ENCODE results near the gene PPIL6.

Gene PPIL6

DNA sequence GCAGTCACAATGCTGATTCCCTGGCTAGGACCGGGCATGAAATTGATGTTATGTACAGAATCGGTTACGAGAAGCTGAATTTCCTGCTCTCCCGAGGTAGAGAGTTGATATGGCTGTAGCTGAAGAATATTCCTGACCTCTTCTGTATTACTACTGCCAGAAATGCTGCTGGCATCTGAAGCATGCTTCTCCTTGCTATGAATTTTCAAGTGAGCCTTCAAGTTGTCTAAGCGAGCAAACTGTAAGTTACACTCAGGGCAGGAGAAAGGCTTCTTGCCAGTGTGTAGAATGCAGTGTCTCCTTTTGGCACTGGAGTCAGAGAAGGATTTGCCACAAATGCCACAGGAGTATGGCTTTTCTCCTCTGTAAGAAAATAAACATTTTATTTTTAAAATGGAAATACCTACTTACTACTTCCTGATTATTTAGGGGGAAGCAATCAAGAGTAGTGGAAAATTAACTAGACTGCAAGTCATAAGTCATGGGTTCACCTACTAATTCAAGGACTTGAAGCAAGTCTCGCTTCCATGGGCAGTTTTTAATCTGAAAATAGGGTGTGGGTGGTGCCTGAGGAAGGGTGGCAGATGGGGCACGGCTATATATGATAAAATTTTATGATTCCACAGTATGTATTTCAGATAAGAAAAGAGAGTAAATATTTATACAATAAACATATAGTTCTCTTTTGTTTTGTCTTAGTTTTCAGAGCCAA is 25.9 kb upstream of the PPIL6 start:
- no peak for TF ChIP-seq MAX (IDR thresholded peaks at IDR 0.05)
- no peak for TF ChIP-seq ZBTB7A (IDR thresholded peaks at IDR 0.05; ENCODE audit: low read depth)
- no peak for TF ChIP-seq USF1 (IDR thresholded peaks at IDR 0.05)
- no peak for TF ChIP-seq RAD21 (IDR thresholded peaks at IDR 0.05; ENCODE audit: low read depth)
- no peak for TF ChIP-seq CREB1 (IDR thresholded peaks at IDR 0.05; ENCODE audit: low read depth)
- no peak for TF ChIP-seq CEBPB (IDR thresholded peaks at IDR 0.05)
- TF ChIP-seq, protein P1, sequence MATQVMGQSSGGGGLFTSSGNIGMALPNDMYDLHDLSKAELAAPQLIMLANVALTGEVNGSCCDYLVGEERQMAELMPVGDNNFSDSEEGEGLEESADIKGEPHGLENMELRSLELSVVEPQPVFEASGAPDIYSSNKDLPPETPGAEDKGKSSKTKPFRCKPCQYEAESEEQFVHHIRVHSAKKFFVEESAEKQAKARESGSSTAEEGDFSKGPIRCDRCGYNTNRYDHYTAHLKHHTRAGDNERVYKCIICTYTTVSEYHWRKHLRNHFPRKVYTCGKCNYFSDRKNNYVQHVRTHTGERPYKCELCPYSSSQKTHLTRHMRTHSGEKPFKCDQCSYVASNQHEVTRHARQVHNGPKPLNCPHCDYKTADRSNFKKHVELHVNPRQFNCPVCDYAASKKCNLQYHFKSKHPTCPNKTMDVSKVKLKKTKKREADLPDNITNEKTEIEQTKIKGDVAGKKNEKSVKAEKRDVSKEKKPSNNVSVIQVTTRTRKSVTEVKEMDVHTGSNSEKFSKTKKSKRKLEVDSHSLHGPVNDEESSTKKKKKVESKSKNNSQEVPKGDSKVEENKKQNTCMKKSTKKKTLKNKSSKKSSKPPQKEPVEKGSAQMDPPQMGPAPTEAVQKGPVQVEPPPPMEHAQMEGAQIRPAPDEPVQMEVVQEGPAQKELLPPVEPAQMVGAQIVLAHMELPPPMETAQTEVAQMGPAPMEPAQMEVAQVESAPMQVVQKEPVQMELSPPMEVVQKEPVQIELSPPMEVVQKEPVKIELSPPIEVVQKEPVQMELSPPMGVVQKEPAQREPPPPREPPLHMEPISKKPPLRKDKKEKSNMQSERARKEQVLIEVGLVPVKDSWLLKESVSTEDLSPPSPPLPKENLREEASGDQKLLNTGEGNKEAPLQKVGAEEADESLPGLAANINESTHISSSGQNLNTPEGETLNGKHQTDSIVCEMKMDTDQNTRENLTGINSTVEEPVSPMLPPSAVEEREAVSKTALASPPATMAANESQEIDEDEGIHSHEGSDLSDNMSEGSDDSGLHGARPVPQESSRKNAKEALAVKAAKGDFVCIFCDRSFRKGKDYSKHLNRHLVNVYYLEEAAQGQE (IDR thresholded peaks at IDR 0.05; ENCODE audit: low read depth) = no peak

DNA sequence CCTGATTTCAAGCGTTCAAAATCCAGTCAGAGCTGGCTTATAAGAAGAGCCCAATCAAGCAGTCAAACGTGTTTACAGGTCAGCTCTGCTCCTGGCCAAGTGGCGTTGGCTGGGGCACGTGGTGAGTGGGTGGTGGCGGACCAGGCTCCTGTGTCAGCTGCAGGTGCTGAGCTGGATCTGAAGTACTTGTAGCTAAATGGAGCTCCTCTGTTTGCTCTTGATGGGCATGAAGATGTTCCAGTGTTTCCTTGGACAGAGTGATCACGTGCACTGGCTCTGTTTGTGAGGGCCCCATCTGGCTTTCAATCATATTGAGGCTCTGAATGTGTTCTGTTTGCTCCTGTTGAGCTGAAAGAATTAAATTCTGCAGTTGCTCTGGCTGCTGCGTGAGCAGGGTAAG is 25.3 kb upstream of the PPIL6 start:
- TF ChIP-seq EGR1 (IDR thresholded peaks at IDR 0.05) (no peak), TEAD4 (IDR thresholded peaks at IDR 0.05) (no peak), EP300 (IDR thresholded peaks at IDR 0.05; ENCODE audit: borderline replicate concordance) (no peak), TCF12 (IDR thresholded peaks at IDR 0.05; ENCODE audit: low read depth) (no peak), TAF1 (IDR thresholded peaks at IDR 0.05; ENCODE audit: low read depth) (no peak), YY1 (IDR thresholded peaks at IDR 0.05; ENCODE audit: low read depth) (no peak), NFIC (IDR thresholded peaks at IDR 0.05) (no peak), USF1 (IDR thresholded peaks at IDR 0.05) (no peak), RAD21 (IDR thresholded peaks at IDR 0.05; ENCODE audit: low read depth) (no peak), FOXM1 (IDR thresholded peaks at IDR 0.05; ENCODE audit: borderline replicate concordance, low read depth) (no peak), ZBTB7A (IDR thresholded peaks at IDR 0.05; ENCODE audit: low read depth) (no peak), CEBPB (IDR thresholded peaks at IDR 0.05) (no peak), CREB1 (IDR thresholded peaks at IDR 0.05; ENCODE audit: low read depth) (no peak)
- TF ChIP-seq, protein P1 (IDR thresholded peaks at IDR 0.05; ENCODE audit: low read depth) = no peak

DNA sequence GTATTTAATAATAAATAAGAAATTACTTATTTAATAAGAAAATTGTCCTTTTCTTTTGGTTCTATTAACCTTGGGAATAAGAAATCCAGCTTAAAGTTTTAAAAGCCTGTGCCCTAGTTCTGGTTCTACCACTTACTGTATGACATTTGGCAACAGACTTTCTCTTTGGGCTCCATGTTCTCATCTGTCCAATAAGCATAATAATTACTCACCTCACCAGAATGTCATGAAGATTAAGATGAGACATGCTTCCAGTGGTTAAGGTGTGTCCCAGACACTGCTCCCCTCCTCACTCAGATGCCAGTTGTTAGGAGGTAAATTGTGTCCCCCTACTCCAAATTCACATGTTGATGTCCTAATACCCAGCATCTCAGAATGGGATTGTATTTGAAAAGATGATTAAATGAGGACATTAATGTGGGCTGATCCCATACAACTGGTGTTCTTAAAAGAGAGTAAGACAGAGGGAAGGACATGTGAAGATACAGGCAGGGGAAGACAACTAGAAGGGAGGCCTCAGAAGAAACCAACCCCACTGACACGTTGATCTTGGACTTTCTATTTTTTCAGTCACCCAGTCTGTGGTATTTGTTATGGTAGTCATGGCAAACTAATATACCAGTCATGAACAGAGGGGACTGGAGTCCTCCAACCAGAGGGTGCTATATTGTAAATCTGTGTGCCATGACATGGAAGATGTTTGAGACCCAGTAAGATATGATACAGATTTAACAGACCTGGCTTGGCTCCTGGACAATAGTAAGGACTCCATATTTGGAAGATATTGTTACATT is 21.5 kb upstream of the PPIL6 start:
- TF ChIP-seq YY1 (IDR thresholded peaks at IDR 0.05; ENCODE audit: low read depth) (no peak), ZBTB7A (IDR thresholded peaks at IDR 0.05; ENCODE audit: low read depth) (no peak), MAX (IDR thresholded peaks at IDR 0.05) (no peak), TCF12 (IDR thresholded peaks at IDR 0.05; ENCODE audit: low read depth) (no peak), CREB1 (IDR thresholded peaks at IDR 0.05; ENCODE audit: low read depth) (no peak), NFIC (IDR thresholded peaks at IDR 0.05) (no peak), CEBPB (IDR thresholded peaks at IDR 0.05) (no peak), RAD21 (IDR thresholded peaks at IDR 0.05; ENCODE audit: low read depth) (no peak), USF1 (IDR thresholded peaks at IDR 0.05) (no peak), EGR1 (IDR thresholded peaks at IDR 0.05) (no peak), EP300 (IDR thresholded peaks at IDR 0.05; ENCODE audit: borderline replicate concordance) (no peak), TAF1 (IDR thresholded peaks at IDR 0.05; ENCODE audit: low read depth) (no peak)
- TF ChIP-seq, protein P1 (IDR thresholded peaks at IDR 0.05; ENCODE audit: low read depth) = no peak

Data from Ishikawa (cell line).